RWPE2 (cell line): Measurements from ENCODE around the gene SGK2.

Experiments
- ATAC-seq: fragments of 200-7000 bp; cut with Tn5 transposase; 3 replicates; pipeline ENCODE4 v1.9.1; 2021; ENCODE audit warnings: low read depth
- DNase-seq: peaks from one replicate; pipeline ENCODE4 v3.0.0-alpha.2; 2020; ENCODE audit warnings: low spot score
- H3K27ac ChIP-seq: fragments of 450-650 bp; 2 replicates; pipeline ENCODE4 v1.5.1; 2017; ENCODE audit warnings: mild to moderate bottlenecking; ENCODE audit not compliant: poor library complexity, severe bottlenecking
- H3K27me3 ChIP-seq: fragments of 250-450 bp; sonication (Bioruptor Pico); 2 replicates; pipeline ENCODE4 v1.5.1; 2021; ENCODE audit warnings: mild to moderate bottlenecking, moderate library complexity; ENCODE audit not compliant: insufficient read depth, poor library complexity, severe bottlenecking
- H3K36me3 ChIP-seq: fragments of 250-450 bp; sonication (Bioruptor Pico); 2 replicates; pipeline ENCODE4 v1.5.1; 2020; ENCODE audit warnings: low read depth, mild to moderate bottlenecking, moderate library complexity
- H3K4me1 ChIP-seq: fragments of 250-450 bp; sonication (Bioruptor Pico); 2 replicates; pipeline ENCODE4 v1.5.1; 2021; ENCODE audit warnings: mild to moderate bottlenecking, moderate library complexity; ENCODE audit not compliant: insufficient read depth, poor library complexity, severe bottlenecking
- H3K4me3 ChIP-seq: fragments of 250-450 bp; sonication (Bioruptor Pico); 2 replicates; pipeline ENCODE4 v1.5.1; 2021; ENCODE audit warnings: mild to moderate bottlenecking, moderate library complexity; ENCODE audit not compliant: severe bottlenecking
- H3K9me3 ChIP-seq: fragments of 250-450 bp; sonication (Bioruptor Pico); 2 replicates; pipeline ENCODE4 v1.5.1; 2021; ENCODE audit warnings: mild to moderate bottlenecking, moderate library complexity; ENCODE audit not compliant: severe bottlenecking
- TF ChIP-seq, protein P1 (sequence below): fragments of 450-650 bp; IDR thresholded peaks from one replicate; pipeline ENCODE4 v1.5.1; 2017; ENCODE audit warnings: mild to moderate bottlenecking, moderate library complexity; ENCODE audit not compliant: poor library complexity, severe bottlenecking

The SGK2 gene

DNA sequence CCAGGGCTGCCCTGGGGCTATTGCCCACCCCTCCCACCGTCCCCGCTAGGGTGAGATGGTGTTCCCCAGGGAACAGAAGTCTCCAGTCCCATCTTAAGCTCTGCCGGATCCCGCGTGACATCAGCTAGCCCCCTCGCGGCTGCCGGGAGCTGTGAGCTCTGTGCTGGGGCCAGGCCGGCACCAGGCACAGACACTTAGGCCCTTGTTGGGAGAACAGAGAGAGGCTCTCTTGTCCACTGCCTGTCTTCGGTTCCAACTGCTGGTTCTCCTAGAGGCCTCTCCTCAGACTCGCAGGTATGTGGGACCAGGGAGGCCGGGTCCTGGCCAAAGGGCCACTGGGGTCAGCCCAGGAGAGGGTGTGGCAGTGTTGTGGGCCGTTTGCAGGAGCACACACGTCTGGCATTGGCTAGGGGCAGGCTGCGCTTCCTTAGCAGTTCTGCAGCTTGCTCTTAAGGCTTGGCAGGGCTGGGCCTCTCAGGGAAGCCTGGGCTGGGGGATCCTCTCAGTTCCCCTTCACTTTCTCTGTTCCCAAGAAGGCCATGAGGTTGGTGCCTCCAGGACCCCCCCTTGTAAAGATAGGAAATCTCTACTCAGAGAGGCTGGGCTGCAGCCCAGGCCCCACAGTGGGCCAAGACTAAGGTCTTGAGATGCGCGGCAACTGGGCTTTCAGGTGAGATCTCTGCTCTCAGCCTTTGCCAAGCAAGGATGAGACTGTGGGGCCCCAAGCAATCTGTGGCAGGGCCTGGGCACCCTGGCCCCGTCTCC is 6.3 kb downstream of the SGK2 start:
- peak; percentile 13; the same call in 1 of the 3 replicates for ATAC-seq
- DNase-seq: no peak

DNA sequence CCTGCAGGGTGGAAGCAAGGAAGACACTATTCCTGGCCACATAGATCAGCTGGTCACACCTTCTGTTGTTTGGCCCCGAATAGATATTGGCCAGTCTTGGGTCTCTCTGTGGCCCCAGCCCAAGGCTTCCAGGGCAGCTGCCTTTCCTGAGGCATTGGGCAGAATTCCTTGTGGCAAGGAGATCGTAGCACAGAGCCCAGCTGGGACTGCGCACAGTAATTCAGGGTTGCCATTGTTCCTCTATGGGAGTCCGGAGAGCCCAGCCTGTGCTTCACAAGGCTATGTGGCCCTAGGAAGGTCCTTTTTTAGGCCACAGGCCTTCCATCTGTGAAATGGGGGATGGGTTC is 6.9 kb downstream of the SGK2 start:
- ATAC-seq: no peak
- TF ChIP-seq, protein P1, sequence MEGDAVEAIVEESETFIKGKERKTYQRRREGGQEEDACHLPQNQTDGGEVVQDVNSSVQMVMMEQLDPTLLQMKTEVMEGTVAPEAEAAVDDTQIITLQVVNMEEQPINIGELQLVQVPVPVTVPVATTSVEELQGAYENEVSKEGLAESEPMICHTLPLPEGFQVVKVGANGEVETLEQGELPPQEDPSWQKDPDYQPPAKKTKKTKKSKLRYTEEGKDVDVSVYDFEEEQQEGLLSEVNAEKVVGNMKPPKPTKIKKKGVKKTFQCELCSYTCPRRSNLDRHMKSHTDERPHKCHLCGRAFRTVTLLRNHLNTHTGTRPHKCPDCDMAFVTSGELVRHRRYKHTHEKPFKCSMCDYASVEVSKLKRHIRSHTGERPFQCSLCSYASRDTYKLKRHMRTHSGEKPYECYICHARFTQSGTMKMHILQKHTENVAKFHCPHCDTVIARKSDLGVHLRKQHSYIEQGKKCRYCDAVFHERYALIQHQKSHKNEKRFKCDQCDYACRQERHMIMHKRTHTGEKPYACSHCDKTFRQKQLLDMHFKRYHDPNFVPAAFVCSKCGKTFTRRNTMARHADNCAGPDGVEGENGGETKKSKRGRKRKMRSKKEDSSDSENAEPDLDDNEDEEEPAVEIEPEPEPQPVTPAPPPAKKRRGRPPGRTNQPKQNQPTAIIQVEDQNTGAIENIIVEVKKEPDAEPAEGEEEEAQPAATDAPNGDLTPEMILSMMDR: no peak
- Histone ChIP-seq H3K4me3 (no peak overlapping the region), H3K36me3 (no peaks in the 10 kb centered on the region), H3K27me3 (no peaks in the 10 kb centered on the region), H3K9me3 (no peaks in the 10 kb centered on the region), H3K4me1 (no peaks in the 10 kb centered on the region), H3K27ac (no peak overlapping the region)
- no peak for DNase-seq

More for the DNA sequence above, 6.3 kb downstream of the SGK2 start:
- Histone ChIP-seq H3K4me3 (no peak overlapping the region), H3K27me3 (no peaks in the 10 kb centered on the region), H3K4me1 (no peaks in the 10 kb centered on the region), H3K36me3 (no peaks in the 10 kb centered on the region), H3K27ac (no peak overlapping the region), H3K9me3 (no peaks in the 10 kb centered on the region)
- TF ChIP-seq, protein P1: no peak

GRCh38 chr20:43567477-43567876 is 8.7 kb downstream of the SGK2 start:
- TF ChIP-seq, protein P1: no peak
- Histone ChIP-seq H3K36me3 (no peaks in the 10 kb centered on the region), H3K4me1 (no peaks in the 10 kb centered on the region), H3K27ac (no peak overlapping the region), H3K9me3 (no peaks in the 10 kb centered on the region), H3K27me3 (no peaks in the 10 kb centered on the region), H3K4me3 (no peak overlapping the region)
- ATAC-seq (no peak), DNase-seq (no peak)

DNA sequence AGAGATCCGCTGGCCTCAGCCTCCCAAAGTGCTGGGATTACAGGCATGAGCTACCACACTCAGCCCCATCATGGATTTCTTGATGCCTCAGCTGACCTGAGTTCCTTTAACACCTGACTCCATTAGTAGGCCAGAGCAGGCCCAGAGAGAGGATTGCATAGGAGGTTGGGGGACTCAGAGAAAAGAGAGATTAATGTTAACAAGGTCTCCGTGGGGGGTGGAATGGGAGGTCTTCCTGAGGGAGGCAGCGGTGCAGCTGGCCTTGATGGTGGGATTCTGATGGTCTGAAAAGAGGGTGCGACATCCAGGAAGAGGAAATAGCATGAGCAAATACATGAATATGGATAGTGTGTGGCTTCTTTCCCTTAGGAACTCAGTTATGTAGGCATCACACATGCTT is 9.9 kb downstream of the SGK2 start:
- H3K4me1 ChIP-seq: no peaks in the 10 kb centered on the region
- DNase-seq (no peak), ATAC-seq (no peak)
- no peak overlapping the region for H3K27ac ChIP-seq
- no peak overlapping the region for H3K4me3 ChIP-seq
- no peaks in the 10 kb centered on the region for H3K9me3 ChIP-seq
- TF ChIP-seq, protein P1: no peak
- no peaks in the 10 kb centered on the region for H3K36me3 ChIP-seq
- no peaks in the 10 kb centered on the region for H3K27me3 ChIP-seq

DNA sequence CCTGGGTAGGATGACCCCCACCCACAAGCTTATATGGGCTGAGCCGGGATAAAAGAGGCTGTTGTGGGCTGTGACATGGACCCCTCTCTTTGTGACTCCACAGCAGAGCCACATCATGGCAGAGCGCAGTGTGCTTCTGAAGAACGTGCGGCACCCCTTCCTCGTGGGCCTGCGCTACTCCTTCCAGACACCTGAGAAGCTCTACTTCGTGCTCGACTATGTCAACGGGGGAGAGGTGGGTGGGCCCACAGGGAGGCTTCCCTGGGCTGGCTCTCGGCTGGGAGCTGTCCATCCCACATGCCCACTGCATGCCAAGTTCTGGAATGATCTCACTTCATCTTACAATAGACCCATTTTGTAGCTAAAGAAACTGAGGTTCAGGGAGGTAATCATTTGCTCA is 10.5 kb downstream of the SGK2 start:
- DNase-seq (no peak), ATAC-seq (no peak)
- H3K9me3 ChIP-seq: no peaks in the 10 kb centered on the region
- H3K27me3 ChIP-seq: no peaks in the 10 kb centered on the region
- H3K4me1 ChIP-seq: no peaks in the 10 kb centered on the region
- H3K36me3 ChIP-seq: no peaks in the 10 kb centered on the region
- H3K27ac ChIP-seq: no peak overlapping the region
- no peak overlapping the region for H3K4me3 ChIP-seq
- TF ChIP-seq, protein P1: no peak
